Erythroblast (primary cell): ENCODE results near the gene DAPK3.

Experiments used
- GATA1 ChIP-seq: IDR thresholded peaks from 2 replicates; pipeline ENCODE4 v1.6.1; 2011; ENCODE audit warnings: low read depth, mild to moderate bottlenecking, control low read depth, low read length, moderate library complexity
- POLR2A ChIP-seq: IDR thresholded peaks from 2 replicates; pipeline ENCODE4 v1.6.1; 2011; ENCODE audit warnings: mild to moderate bottlenecking, low read length

DNA sequence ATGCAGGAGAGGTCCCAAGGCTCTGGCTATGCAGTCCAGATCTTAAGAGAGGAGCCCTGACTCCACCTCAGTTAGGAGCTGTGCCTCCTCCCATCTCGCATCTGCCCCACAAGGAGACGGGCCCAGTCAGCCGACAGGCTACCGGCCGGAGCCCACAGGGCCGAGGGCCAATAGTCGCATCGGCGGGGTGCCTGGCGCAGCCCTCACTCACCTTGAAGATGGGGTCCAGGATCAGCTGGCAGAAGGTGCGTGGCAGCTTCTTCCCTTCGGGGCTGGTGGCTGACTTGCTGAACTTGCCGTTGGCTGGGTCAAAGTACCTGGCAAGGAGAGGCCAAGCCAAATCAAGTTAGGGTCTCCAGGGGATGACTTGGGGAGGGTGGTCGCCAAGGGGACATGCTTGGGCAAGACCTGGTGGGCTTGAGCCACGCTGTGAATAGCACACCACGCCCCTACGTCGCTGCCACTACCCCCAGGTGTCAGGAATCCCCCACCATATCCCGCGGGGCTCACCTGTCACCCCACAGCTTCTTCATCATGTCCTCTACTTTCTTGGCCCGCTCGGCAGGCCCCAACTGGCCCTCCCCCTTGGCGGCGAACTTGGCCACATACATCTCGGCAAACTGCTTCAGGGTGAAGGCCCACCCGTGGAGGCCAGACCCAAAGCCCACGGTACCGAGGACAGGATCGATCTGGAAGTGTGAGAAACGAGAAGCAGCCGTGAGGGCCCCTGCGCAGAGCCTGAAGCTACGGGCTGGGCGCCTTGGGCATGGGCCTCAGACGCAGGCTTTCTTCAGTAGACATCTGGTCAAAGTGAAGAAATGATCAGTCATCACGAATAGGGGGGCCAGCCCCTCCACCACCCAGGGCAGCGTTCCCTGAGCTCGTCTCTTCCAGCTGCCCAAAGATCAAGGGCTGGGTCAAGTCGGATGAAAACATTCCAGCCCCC is 11.1 kb upstream of the DAPK3 start:
- TF ChIP-seq POLR2A (no peak), GATA1 (no peak)
